Measurements from ENCODE around the gene NRG2.
A peak's percentile ranks its signal among the peaks of the same experiment; 100 is the strongest.

NRG2 gene

DNA sequence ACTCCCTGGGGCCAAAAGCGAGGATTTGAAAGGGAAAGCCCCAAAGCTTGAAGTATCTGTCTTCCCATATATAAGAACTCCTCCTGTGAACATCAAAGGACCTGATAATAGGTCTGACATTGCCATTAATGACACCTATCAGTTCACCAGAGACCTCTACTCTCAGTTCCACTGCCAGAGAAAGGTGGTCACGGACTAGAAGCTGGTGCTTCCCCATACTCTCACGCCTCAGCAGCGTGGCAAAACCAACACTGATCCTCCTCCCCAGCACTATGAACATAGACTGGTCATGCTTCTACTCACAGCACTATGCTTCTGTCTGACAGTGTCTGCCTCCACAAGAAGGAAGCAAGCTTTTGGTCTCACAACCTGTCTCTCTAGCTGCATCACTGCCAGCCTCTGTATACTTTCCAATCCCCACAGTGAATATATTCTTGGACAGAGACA lies 37.9 kb downstream of the NRG2 start:
- no peak for DNase-seq

DNA sequence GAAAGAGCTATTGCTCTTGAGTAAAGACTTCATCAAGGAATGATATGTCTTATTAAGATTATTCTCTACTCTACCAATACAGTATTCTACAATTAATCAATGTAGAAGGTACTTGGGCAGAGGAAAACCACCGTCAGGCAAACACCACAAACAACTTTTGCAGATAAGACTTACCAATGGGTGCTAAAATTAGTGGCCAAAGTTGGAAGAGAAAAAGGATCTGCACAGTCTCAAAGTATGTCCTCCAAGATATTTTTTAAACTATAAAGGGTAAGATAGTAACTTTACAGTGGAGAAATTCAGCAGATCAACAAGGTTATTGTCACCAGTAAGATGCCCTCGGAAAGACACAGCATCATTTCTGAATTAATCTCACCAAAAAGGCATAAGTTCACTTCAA lies 38.9 kb downstream of the NRG2 start:
- no peak for DNase-seq

DNA sequence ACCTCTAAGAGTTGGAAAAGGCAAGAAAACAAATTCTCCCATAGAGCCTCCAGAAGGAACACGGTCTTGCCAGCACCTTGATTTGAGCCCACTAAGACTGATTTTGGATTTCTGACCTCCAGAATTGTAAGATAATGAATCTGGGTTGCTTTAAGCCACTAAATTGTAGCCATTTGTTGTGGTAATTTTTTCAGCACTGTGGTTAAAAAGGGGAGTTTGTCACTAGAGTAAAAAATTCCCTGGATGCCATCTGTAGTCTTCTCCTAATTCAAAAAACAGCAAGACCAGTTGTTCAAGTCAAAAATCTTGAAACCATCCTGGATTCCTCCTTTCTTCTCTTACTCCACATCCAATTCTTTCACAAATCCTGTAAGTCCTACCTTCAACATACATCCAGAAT lies 39.6 kb downstream of the NRG2 start:
- DNase-seq, result no peak

DNA sequence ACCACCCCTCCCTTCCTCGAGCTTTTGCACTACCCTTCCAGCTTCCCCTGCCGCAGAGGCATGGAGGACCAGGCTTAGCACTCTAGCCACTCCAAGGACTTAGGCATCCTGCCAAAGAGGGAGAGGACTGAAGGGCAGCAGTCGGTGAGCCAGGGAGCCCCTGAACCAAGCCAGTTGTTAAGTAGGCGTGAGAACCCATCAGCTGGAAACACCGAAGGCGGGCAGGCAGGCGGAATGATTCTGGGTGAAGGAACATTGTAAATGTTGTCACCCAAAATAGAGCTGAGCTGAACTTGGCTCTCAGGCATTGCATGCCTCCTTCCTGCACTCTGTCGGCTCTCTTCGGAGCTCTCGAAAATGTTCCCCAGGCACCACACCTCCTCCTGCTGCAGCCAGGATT lies 42.8 kb downstream of the NRG2 start:
- DNase-seq, result no peak

DNA sequence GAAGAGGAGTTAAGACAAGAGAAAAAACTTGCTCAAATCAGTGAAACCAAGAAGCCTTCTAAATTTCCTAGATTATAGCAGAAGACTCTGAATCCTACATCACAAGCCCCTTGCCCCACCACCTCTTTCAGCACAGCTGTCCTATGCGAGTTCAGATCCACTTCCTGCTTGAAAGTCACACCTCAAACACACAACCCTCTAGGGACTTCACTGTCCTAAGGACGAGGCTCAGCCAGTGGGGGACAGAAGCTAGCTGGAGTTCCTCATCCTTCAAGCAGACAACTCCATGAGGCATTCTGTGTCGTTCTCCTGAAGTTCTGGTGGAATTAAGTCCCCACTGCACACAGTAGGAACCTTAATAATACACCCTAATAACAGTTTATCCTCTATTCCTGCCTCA lies 44.3 kb downstream of the NRG2 start:
- DNase-seq, result no peak

DNA sequence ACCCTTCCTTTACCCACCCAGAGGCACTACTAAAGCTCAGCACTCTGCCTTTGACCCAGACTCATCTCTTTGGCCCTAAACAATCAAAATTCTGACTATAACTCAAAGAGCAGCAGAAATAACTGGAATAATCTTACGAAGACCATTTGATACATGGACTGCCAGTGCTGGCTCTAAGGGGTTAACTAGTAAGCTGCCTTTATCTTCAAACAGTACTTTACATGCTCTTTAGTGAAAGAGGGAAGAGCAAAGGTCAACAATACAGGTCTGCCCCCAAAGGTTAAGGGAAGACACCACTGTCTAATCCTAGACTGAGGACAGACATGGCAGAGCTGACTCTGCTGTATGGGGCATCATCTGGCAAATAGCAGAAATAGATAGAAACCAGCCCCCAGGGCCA lies 45.8 kb downstream of the NRG2 start:
- no peak for DNase-seq

DNA sequence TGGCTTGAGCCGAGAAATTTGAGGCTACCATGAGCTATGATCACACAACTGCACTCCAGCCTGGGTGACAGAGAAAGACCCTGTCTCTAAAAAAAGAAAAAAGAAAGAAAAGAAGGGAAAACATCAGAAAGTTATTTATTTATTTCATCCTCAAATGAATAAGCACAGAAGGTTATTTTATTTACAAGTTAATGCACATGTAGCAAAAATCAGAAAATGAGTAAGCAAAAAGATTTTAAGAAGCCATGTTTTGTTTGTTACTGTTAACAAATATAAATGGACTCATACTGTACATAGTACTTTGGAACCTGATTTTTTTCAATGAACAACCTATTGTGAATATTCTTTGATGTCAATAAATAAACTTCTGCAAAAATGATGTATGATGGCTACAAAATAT lies 47.2 kb downstream of the NRG2 start:
- no peak for DNase-seq

DNA sequence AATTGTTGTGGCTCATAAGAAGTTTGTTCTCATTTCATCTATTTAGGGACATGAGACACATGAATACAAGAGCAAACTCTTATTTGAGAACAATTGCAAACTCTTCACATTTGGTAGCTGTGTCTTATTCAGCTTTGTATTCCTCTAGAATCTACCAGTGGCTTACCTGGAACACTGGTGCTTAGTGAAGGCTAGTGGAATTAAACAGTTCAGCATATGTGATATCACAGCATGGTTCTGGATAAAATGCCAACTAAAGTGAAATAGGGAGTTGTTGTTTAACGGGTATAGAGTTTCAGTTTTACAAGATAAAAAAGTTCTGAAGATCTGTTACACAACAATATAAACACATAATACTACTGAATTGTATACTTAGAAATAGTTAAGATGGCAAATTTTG lies 48.9 kb downstream of the NRG2 start:
- DNase-seq, result peak in 1 of 2 experiments; percentile 36

DNA sequence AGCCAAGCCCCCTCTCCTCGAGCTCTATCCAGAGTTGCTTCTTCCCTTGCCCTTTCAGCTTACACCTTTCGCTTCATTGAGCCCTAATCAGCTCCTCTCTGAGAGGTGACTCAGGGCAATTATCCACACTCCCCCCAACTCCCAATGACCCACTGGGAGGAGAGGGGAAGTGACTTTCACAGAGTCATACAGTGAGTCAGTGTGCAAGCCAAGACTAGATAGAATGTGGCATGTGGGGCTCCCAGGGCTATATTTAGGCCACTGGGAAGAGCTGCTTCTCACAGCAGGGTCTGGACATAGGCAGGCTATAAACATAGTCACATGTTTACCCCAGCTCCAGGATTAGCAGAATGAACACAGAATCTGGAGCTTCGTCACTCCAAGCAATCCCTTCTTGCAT lies 57.4 kb downstream of the NRG2 start:
- DNase-seq, result peak; percentile 29 to 37

DNA sequence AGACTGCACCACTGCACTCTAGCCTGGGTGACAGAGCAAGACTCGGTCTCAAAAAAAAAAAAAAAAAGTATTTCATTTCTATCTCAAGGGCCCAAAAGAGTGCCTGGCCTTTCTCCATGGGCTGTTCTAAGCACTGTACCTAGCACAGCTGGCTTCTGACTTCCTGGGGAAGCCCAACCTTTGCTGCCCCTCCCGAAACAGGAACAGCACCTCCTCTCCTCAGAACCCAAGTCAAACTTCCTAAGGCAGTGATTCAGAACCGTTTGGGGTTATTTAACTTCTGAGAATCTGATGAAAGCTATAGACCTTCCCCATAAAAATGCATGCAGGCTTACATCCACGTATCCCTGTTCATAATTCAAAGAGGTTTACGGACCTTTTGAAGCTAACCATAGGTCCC lies 57.8 kb downstream of the NRG2 start:
- no peak for DNase-seq

DNA sequence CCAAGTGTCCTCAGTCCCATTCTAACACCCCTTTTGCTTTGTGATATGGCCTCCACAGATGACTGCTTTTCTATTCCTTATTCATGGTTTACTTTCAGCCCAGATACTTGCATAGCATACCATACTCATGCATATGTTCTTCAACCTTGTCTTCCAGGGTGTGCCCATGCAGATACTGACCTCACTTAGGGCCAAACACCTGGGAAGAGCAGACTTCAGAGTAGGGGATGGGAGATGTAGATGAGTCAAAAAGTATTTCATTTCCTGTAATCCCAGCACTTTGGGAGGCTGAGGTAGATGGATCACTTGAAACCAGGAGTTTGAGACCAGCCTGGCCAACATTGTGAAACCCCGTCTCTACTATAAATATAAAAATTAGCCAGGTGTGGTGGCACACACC lies 58.3 kb downstream of the NRG2 start:
- no peak for DNase-seq

DNA sequence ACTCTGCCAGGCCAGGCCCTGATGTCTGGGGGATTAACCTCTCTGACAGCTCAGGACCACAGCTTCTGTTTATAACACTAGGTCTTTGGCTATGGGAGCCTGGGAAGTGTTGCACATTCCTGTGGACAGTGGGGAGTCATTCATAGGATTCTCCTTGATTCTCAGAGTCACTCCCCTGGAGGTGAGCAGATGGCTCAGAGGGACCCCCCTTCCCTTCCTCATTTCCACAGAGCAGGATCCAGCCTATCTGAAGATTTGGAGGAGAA lies 60.2 kb downstream of the NRG2 start:
- no peak for DNase-seq

DNA sequence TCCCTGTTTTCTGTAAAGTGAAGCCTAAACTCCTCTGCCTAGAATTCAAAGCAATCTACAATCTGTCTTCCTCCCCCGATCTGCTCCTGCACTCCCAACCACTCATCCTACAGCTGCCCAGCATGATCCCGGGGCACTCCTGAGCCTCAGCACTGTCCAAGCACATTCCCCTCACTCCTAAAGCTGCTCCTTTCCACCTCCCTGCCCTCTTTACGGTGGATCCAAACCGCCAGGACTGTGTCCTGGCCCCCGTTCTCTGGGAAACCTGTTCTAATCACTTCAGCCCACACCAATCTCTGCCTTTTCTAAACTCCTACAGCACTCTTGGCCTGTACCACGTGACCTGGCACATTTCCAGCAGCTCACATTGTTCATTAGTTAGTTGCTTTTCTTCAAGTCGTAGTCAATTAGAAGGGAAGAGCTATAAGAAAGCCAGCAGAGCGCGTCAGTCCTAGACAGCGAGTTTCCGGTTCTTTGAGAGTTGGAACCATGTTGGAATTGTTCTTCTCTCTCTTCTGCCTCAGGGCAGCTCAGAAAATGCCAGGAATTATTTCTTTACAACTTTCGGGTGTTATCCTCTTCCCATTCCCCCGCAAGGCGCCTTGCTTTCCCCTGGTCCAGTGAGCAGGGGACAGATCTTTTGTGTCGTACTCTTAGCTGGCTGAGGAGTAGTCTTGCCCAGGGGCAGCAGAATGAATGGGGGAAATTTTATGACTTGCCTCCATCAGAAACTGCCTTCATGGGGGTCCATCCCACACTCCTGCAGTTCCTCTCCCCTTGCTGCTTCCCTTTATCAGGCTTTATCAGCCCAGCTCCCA lies 60.7 kb downstream of the NRG2 start:
- no peak for DNase-seq

DNA sequence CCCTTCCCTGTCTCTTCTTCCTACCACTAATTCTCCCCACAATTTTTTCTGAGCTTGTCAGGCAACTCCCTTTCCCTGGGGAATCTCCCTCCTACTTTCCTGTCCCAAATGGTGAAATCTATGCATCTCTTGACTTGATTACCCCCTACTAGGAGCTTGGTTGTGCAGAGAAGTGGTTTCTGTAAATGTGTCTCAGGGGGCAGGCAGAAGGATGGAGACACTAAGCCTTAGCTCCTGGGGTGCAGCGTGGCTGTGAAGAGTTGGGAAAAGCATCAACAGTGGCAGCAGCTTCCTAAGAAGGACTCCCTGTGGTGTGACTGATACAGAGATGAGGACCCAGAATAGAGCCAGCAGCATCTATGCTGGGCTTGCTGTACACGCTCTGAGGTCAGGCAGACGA lies 62.3 kb downstream of the NRG2 start:
- no peak for DNase-seq

DNA sequence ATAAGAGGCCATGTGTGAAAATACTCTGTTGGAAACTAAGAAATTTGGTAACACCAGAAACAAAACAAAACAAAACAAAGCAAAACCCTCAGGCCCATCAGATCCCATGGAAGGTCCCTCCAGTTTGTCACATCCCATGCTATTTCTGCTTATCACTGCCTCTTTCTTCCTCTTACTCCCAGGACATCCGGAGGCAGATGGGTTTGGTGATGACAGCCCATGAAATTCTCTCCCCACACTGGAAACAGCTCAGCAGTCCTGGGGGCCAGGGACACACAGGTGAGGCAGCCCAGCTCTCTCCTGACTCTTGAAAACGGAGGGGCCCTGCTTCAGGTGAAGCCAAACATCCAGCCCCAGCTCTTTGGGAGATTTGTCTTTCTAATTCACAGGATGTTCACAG lies 63.2 kb downstream of the NRG2 start:
- no peak for DNase-seq

DNA sequence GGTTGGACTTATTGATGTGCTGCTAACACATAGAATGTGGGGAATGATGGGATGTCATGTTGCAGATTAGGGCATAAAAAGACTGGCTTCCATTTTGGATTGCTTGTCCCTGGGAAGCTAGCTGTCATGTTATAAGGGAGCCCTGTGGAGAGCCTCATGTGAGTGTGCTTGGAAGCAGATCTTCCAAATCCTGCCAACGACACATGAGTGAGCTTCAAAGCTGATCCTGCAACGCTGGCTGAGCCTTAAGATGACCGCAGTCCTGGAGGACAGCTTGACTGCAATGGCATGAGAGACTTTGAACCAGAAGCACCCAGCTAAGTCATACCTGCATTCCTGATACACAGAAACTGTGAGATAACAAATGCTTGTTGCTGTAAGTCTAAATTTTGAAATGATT lies 63.6 kb downstream of the NRG2 start:
- no peak for DNase-seq

DNA sequence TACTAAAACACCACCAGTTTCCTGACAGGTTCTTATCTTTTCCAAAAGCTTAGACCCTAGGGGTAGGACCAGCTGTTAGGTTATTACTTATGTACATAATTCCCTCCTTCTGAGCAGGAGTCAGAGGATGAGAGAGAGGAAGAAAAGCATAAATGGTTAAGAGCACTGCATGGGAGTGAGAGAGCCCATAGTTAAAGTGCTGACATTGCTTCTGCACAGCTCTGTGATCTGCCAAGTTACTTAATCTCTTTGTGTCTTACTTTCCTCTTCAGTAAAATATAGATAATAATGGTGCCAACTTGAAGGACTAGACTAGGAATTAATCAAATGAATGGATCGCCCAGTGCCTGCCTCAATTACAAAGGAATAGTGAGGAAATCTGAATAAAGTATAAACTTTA lies 66.4 kb downstream of the NRG2 start:
- no peak for DNase-seq

DNA sequence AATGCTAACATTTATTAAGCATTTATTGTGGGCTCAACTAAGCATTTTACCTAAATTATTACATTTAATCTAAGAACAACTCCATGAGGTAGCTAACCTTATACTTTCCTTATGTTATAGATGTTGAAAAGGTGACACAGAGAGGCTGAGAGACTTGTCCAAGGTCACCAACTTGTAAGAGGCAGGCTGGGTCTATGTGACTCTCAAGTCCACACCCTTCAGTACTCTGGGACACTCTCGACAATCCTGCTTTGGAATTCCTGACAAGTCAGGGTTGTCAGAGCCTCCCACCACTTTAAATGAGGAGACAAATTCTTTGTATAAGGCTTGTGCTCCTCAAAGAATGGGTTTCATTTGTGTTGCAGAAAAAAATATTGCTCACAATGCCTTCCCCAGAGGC lies 67.2 kb downstream of the NRG2 start:
- DNase-seq, result no peak

DNA sequence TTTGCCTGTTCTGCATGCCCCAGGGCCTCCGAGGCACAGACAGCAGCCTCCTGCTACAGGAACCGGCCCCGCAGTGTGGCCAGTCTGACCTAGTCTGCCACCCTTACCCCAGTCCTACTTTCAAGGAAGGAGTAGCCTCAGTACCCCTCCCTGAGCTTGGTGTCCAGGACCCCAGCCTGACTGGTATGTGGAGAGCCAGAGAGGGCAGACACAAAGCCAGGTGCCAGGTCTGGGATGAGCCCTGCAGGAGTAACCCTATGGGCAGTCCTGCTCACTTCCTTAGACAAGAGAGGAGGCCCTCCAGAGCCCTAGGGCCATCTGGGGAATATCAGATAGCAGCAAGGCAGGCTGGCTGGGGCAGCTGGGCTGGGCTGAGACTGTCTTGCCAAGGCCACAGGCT lies 67.8 kb downstream of the NRG2 start:
- no peak for DNase-seq

DNA sequence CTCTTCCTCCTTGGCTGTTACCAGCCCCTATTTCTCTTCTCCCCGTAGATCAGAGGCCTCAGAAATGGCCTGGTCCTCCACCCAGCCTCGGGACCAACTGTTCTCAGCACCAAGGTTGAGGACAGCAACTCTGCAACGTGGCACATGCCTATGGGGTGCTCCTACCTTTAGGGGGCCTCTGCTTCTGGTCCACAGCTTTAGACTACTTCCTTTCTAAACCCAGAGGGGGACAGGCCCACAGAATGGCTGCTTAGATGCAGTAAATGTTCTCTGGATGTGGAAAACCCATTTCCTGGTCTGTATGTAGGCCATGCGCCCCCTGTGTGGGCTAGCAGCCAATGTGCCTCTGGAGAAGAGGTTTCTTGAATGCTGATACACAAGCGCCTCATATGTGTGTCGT lies 68.4 kb downstream of the NRG2 start:
- DNase-seq, result no peak

DNA sequence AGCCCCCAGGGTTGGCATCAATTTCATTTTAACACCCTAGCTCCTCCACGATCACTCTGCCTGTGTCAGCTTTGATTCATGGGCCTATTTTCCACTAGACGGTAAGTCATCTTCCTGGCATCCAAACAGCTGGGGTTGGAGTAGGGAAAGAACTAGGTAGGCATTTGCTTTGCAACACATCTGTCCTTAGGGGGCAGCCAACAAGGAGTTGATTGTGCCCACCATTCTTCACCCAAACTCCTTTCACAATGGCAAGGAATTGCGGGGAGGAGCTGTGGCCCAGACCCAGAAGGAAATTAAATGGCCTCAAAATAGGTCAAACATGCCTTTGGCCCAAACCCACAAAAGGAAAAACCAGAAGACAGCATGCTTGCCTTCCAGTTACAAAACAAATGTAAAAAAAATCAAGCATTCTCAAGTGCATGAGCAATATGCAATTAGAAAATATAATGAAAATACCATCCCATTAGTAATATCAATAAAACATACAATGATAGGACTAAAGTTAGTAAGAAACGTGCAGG lies 71.8 kb downstream of the NRG2 start:
- DNase-seq, result peak in 1 of 2 experiments; percentile 39

DNA sequence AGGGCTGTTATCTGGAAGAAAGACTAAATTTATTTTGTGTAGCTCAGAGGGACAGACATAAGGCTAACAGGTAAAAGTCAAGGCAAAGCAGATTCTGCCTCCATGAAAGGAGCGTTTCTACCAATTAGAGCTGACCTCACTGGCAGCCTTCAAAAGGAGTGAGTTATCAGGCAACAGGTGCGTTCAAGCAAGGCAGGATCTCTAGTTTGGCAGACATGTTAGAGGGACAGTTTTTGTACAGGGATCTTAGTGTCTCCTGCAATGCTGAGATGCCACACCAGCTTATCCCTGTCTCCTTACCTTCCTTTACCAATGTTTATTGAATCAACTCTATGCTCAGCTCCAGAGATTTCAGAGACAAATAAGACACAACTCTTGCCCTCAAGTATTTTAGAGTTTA lies 73.8 kb downstream of the NRG2 start:
- DNase-seq, result no peak

DNA sequence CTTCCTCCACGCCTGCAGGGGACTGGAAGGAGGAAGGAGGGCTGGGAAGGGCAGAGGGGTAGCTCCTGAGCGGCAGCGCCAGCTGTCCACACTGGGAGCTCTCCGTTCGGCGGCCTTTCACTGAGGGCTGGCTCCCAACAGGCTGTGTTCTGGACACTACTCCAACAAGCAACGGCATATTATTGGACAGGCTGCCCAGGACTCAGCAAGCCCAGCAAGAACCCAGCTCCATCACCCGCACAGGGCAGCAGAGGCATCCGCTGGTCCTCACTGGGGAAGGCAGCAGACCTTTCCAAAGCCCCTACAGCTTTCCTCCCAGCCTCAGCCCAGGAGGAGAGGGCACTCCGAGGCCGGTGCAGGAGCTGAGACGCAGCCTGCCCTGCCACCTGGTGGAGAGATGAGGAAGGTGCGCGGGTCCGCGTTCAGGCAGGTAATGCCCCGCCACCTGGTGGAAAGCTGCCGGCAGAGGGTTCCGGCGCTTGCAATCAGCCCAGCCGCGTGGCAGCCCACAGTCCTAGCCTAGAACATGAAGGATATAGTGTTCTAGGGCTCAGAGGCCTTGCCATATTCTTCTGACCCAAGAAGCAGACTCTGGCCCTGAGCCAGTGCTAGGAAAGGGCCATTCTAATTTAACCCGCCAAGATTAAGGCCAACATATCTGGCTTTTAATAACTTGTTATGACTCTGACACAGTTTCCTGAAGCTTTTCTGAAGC lies 74.4 kb downstream of the NRG2 start:
- DNase-seq, result peak in 1 of 2 experiments; percentile 87

DNA sequence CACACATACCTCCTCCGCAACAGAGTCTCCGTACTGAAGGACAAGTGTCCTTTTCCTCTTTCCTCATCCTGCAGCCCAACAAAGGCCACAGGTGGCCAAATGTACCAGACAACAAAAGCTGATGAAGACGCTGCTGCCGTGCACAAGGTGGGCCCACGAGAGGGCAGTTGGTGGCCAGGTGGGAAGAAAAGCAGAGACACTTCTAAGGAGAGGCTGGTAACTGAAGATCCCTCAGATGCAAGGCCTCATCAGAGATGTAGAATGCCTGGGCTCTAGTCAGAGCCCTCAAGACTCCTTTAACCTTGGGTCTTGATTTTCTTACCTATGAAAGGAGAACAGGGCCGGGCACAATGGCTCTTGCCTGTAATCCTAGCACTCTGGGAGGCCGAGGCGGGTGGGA lies 75.7 kb downstream of the NRG2 start:
- no peak for DNase-seq

DNA sequence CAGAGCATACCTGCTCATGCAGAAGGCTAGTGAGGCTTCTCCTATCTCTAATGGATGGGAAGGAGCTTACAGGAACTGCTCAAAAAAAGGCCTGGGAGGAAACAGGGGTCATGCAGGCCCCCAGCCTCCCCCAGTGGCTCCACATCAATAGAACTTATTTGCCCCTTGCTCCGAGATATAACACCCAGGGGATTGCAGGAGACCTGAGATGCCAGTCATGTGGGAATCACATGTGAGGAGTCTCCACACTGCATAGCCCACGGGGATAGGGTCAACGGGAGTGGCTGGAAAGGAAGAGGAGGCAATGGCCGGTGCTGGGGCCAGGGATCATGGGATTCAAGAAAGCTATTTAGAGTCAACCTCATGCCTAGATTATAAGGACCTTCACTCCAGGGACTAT lies 76.2 kb downstream of the NRG2 start:
- no peak for DNase-seq
